GM12878 (cell line): ENCODE results near the gene CFAP20. TPM values are rescaled to one million over a fixed set of nuclear protein-coding genes. Genes with fewer than 3 reads are reported as not detected.

Experiments used
- ATAC-seq: fragments of 200-7000 bp; cut with Tn5 transposase; 3 replicates; pipeline ENCODE4 v1.9.1; 2020; ENCODE audit warnings: mild to moderate bottlenecking, moderate library complexity
- BruUV-seq: library from RNA; stranded (reverse); fragments of 400-500 nt; replicated peaks from 2 replicates; lab custom pipeline; 2021; lab: Mats Ljungman, UMichigan
- CTCF ChIA-PET: fragments of 300-600 bp; sonication (Branson Sonifier 250); formaldehyde crosslinking; extraction: SDS; loops from one replicate; lab custom pipeline; 2021; ENCODE audit warnings: inconsistent platforms; lab: Yijun Ruan, JAX
- POLR2A ChIA-PET: fragments of 350-600 bp; formaldehyde crosslinking; extraction: SDS; loops from one replicate; lab custom pipeline; 2021; ENCODE audit warnings: inconsistent platforms; lab: Charles Lee
- RAD21 ChIA-PET: fragments of 300-600 bp; sonication (Branson Sonifier 250); formaldehyde crosslinking; loops from one replicate; lab custom pipeline; 2023; ENCODE audit warnings: antibody characterized with exemption; ENCODE audit not compliant: unreplicated experiment; lab: Charles Lee
- SMC1A ChIA-PET: fragments of 300-600 bp; sonication (Branson Sonifier 250); formaldehyde crosslinking; loops from one replicate; lab custom pipeline; 2023; ENCODE audit not compliant: unreplicated experiment, uncharacterized antibody; lab: Charles Lee
- DNase-seq: peaks from one replicate; pipeline ENCODE4 v3.0.0-alpha.2; 2011; ENCODE audit warnings: low read depth, low spot score
- FAIRE-seq: peaks from 3 replicates; lab custom pipeline; 2011; peaks lifted over from hg19 to GRCh38; lab: Jason Lieb, UNC
- H2AFZ ChIP-seq: 2 replicates; pipeline ENCODE4 v1.6.0; 2011; ENCODE audit warnings: low read depth, low read length, control low read depth; ENCODE audit not compliant: control insufficient read depth
- H3K27ac ChIP-seq: 2 replicates; pipeline ENCODE4 v1.5.1; 2011; ENCODE audit warnings: control low read depth; ENCODE audit not compliant: control insufficient read depth, insufficient read depth
- H3K27me3 ChIP-seq, 2 experiments: replicated peaks in 1 of 2; 2 replicates each; pipeline versions ENCODE4 v1.6.0 to v1.6.1; 2011; ENCODE audit warnings: low read length in 1 of 2; ENCODE audit not compliant: control insufficient read depth in 2 of 2, insufficient read depth in 2 of 2
- H3K36me3 ChIP-seq, 2 experiments: 2 replicates each; pipeline ENCODE4 v1.5.1; 2011; ENCODE audit warnings: low read length in 1 of 2; ENCODE audit not compliant: control insufficient read depth in 2 of 2, insufficient read depth in 2 of 2
- H3K4me1 ChIP-seq: 2 replicates; pipeline ENCODE4 v1.6.1; 2011; ENCODE audit warnings: mild to moderate bottlenecking, low read length, moderate library complexity, mixed read lengths; ENCODE audit not compliant: control insufficient read depth, insufficient read depth
- H3K4me2 ChIP-seq: 2 replicates; pipeline ENCODE4 v1.6.0; 2011; ENCODE audit warnings: control low read depth; ENCODE audit not compliant: control insufficient read depth, insufficient read depth
- H3K4me3 ChIP-seq: fragments of 200-600 bp; sonication (generic); 2 replicates; pipeline ENCODE4 v1.5.1; 2016
- H3K79me2 ChIP-seq: 2 replicates; pipeline ENCODE4 v1.6.0; 2011; ENCODE audit warnings: low read length; ENCODE audit not compliant: control insufficient read depth, insufficient read depth
- H3K9ac ChIP-seq: 2 replicates; pipeline ENCODE4 v1.8.0; 2011; ENCODE audit warnings: low read length, control low read depth, mixed read lengths; ENCODE audit not compliant: control insufficient read depth, insufficient read depth
- H3K9me3 ChIP-seq: replicated peaks from 3 replicates; pipeline ENCODE4 v1.5.1; 2011; ENCODE audit warnings: mild to moderate bottlenecking, low read length; ENCODE audit not compliant: control insufficient read depth, insufficient read depth
- H4K20me1 ChIP-seq: 2 replicates; pipeline ENCODE4 v1.6.0; 2011; ENCODE audit not compliant: control insufficient read depth, insufficient read depth
- BCLAF1 ChIP-seq: fragments of 450-650 bp; IDR thresholded peaks from 2 replicates; pipeline ENCODE4 v1.6.1; 2017; ENCODE audit warnings: antibody characterized with exemption, mild to moderate bottlenecking, moderate library complexity
- CHD1 ChIP-seq: IDR thresholded peaks from 2 replicates; pipeline ENCODE4 v1.6.1; 2012; ENCODE audit warnings: low read depth, low read length, improper control_type of control experiment
- NRF1 ChIP-seq: conservative IDR thresholded peaks from 2 replicates; pipeline ENCODE4 v1.6.1; 2011; ENCODE audit warnings: mild to moderate bottlenecking, low read depth, low read length, improper control_type of control experiment
- PRDM15 ChIP-seq: fragments of 450-650 bp; formaldehyde crosslinking; IDR thresholded peaks from 2 replicates; pipeline ENCODE4 v1.4.0; 2020; ENCODE audit warnings: mild to moderate bottlenecking, moderate library complexity
- RUNX3 ChIP-seq: IDR thresholded peaks from 2 replicates; pipeline ENCODE4 v1.6.1; 2012; ENCODE audit warnings: low read length, inconsistent platforms
- whole genome bisulfite sequencing: methylation state at CpG from one replicate; pipeline ENCODE4 v1.1.6; 2016; ENCODE audit warnings: low lambda C conversion rate; ENCODE audit not compliant: insufficient replicate concordance, insufficient coverage; ENCODE audit errors: missing lambda C conversion rate; 5-methylcytosine and 5-hydroxymethylcytosine counted together
- in situ Hi-C: fragments of 300-500 bp; cut with MboI; formaldehyde crosslinking; loops from 9 replicates; pipeline ENCODE4 v1.14.3; 2018; ENCODE audit warnings: mixed read lengths
- intact Hi-C: fragments of 100-400 bp; cut with micrococcal nuclease; formaldehyde crosslinking; loops from one replicate; pipeline ENCODE4 v1.14.2; 2022; ENCODE audit not compliant: unreplicated experiment
- polyA plus RNA-seq, 11 experiments: library from polyadenylated mRNA; depleted of rRNA in 4 of 11; unstranded in 6 of 11; stranded (reverse) in 5 of 11; fragments of >200 nt; fragmentation: Nextera tagmentation in 4 of 11; fragmentation: Illumina TruSeq in 1 of 11; extraction: Ambion mirVana in 4 of 11; extraction: Trizol in 1 of 11; gene quantifications; 1 replicate in 1 of 11; 2 replicates in 10 of 11; pipeline versions ENCODE4 v1.2.1 to v1.2.3, GENCODE V29; 2011 to 2016; ENCODE audit warnings: inconsistent platforms in 2 of 11, missing spikeins in 2 of 11, low read depth in 1 of 11
- total RNA-seq, 4 experiments: library from RNA; depleted of rRNA in 3 of 4; stranded (reverse); fragments of >200 nt in 3 of 4; fragmentation: Illumina TruSeq in 1 of 4; extraction: Trizol in 1 of 4; gene quantifications; 2 replicates each; pipeline versions ENCODE4 v1.2.1 to v1.2.3, GENCODE V29; 2013 to 2021

CFAP20 gene
- total and polyA plus RNA-seq, 10 of the 15 experiments (the other 5 are each of a cell fraction or from before 2014, with no cell fraction given): 10.9 to 61.7 (median 46.2) TPM

GRCh38 chr16:58116081-58116480 is 13.1 kb downstream of the CFAP20 start (continued):
- no peak for TF ChIP-seq PRDM15
- no peak for TF ChIP-seq CHD1

- ChIA-PET SMC1A (interaction anchor here (0.9 kb wide), 1 partner anchor 11 kb away, joined by 3 read pairs; no protein-coding TSS in a partner anchor), POLR2A (interaction anchor here (0.5 kb wide), 1 partner anchor 212 kb away, joined by 9 read pairs; no protein-coding TSS in a partner anchor)
Observed at GRCh38 chr16:58114827-58115825, 14.1 kb downstream of the CFAP20 start.

More at GRCh38 chr16:58114827-58115825, 14.1 kb downstream of the CFAP20 start:
- intact Hi-C loops (no loop called here), in situ Hi-C loops (no loop called here)
- no peak for DNase-seq
- CTCF ChIA-PET: interaction anchor here (0.6 to 1.3 kb wide), 3 partner anchors 11 to 48 kb away, joined by 3 read pairs; no protein-coding TSS in a partner anchor
- ATAC-seq: no peak
- no peak overlapping the region for H2AFZ ChIP-seq
- no peak overlapping the region for H3K9ac ChIP-seq
- H3K27me3 ChIP-seq: no peaks in the 10 kb centered on the region
- 99% methylated on average over 23 of the region's 23 CpGs for WGBS
- H3K9me3 ChIP-seq: no peaks in the 10 kb centered on the region
- no peak for TF ChIP-seq BCLAF1
- TF ChIP-seq NRF1: no peak
- no peak for TF ChIP-seq RUNX3
- H3K4me3 ChIP-seq: no peak overlapping the region
- no TSS peak for BruUV-seq
- H3K4me1 ChIP-seq: no peaks in the 10 kb centered on the region
- FAIRE-seq: no peak
- H3K4me2 ChIP-seq: no peak overlapping the region
- RAD21 ChIA-PET: no interaction called here
- H3K27ac ChIP-seq: no peak overlapping the region
- no peaks in the 10 kb centered on the region; the same call in 1 of the 2 replicates for H4K20me1 ChIP-seq
- peaks cover 10 to 11% of the 10 kb centered on the region in 2 experiments for H3K36me3 ChIP-seq
- H3K79me2 ChIP-seq: peaks cover 10% of the 10 kb centered on the region
